SK-N-SH (cell line): ENCODE data around the gene FYN. TPM values are rescaled to one million over a fixed set of nuclear protein-coding genes. Genes with fewer than 3 reads are reported as not detected.

Source experiments
- CTCF ChIA-PET: fragments of 300-600, 350-600 bp; formaldehyde crosslinking; extraction: SDS; loops from one replicate; lab custom pipeline; 2021; lab: Yijun Ruan, JAX
- POLR2A ChIA-PET: fragments of 350-600 bp; sonication (Branson Sonifier 250); formaldehyde crosslinking; extraction: SDS; loops from one replicate; lab custom pipeline; 2020; ENCODE audit warnings: antibody characterized with exemption, inconsistent platforms; lab: Yijun Ruan, JAX
- DNase-seq: peaks from one replicate; pipeline ENCODE4 v3.0.0; 2012
- H2AFZ ChIP-seq: fragments of 200-600 bp; sonication (generic); 2 replicates; pipeline ENCODE4 v1.8.1; 2016; ENCODE audit warnings: antibody characterized with exemption, mild to moderate bottlenecking, low read depth
- H3F3A ChIP-seq: fragments of 200-600 bp; sonication (generic); replicated peaks from 2 replicates; pipeline ENCODE3; 2016; ENCODE audit warnings: antibody characterized with exemption, mild to moderate bottlenecking; ENCODE audit not compliant: insufficient read depth
- H3K27ac ChIP-seq, 2 experiments: fragments of 200-500 bp in 1 of 2; fragments of 200-600 bp in 1 of 2; sonication (Bioruptor generic) in 1 of 2; sonication (generic), shearing (Covaris generic) in 1 of 2; 2 replicates each; pipeline versions ENCODE4 v1.5.1 to v1.6.1; 2014 to 2016; ENCODE audit warnings: low read depth in 2 of 2, inconsistent platforms in 1 of 2, low read length in 1 of 2, mild to moderate bottlenecking in 1 of 2, mixed read lengths in 1 of 2
- H3K27me3 ChIP-seq: fragments of 200-600 bp; sonication (generic), shearing (Covaris generic); 2 replicates; pipeline ENCODE4 v1.6.1; 2016; ENCODE audit warnings: mixed run types; ENCODE audit not compliant: insufficient read depth
- H3K36me3 ChIP-seq, 2 experiments: fragments of 200-500 bp in 1 of 2; fragments of 200-600 bp in 1 of 2; sonication (Bioruptor generic) in 1 of 2; sonication (generic) in 1 of 2; replicated peaks in 1 of 2; 2 replicates each; pipeline versions ENCODE3 to v1.5.1; 2014 to 2016; ENCODE audit warnings: low read length in 1 of 2, mild to moderate bottlenecking in 1 of 2; ENCODE audit not compliant: insufficient read depth in 2 of 2, control insufficient read depth in 1 of 2
- H3K4me1 ChIP-seq, 2 experiments: fragments of 200-500 bp in 1 of 2; fragments of 200-600 bp in 1 of 2; sonication (Bioruptor generic) in 1 of 2; sonication (generic), shearing (Covaris generic) in 1 of 2; 2 replicates each; pipeline versions ENCODE4 v1.5.1 to v1.6.1; 2014 to 2016; ENCODE audit warnings: low read depth in 1 of 2, low read length in 1 of 2, mixed run types in 1 of 2; ENCODE audit not compliant: insufficient read depth in 2 of 2, control insufficient read depth in 1 of 2
- H3K4me2 ChIP-seq: fragments of 200-600 bp; sonication (generic), shearing (Covaris generic); 2 replicates; pipeline ENCODE4 v1.6.1; 2017; ENCODE audit warnings: mixed run types
- H3K4me3 ChIP-seq, 2 experiments: fragments of 200-500 bp in 1 of 2; fragments of 200-600 bp in 1 of 2; sonication (Bioruptor generic) in 1 of 2; sonication (generic), shearing (Covaris generic) in 1 of 2; 2 replicates each; pipeline versions ENCODE4 v1.5.1 to v1.8.1; 2014 to 2016; ENCODE audit warnings: low read depth in 2 of 2, inconsistent platforms in 1 of 2, low read length in 1 of 2, mild to moderate bottlenecking in 1 of 2, mixed read lengths in 1 of 2, moderate library complexity in 1 of 2
- H3K79me2 ChIP-seq: fragments of 200-600 bp; sonication (generic); 2 replicates; pipeline ENCODE4 v1.8.1; 2017; ENCODE audit warnings: mild to moderate bottlenecking; ENCODE audit not compliant: insufficient read depth
- H3K9ac ChIP-seq: fragments of 200-600 bp; sonication (generic); 2 replicates; pipeline ENCODE4 v1.6.1; 2017; ENCODE audit warnings: mixed run types
- H3K9me2 ChIP-seq: fragments of 200-600 bp; sonication (generic); 2 replicates; pipeline ENCODE4 v1.6.1; 2017; ENCODE audit warnings: mixed run types
- H3K9me3 ChIP-seq: fragments of 200-600 bp; sonication (generic); 2 replicates; pipeline ENCODE4 v1.6.1; 2017; ENCODE audit warnings: mixed run types, mild to moderate bottlenecking, moderate library complexity
- H4K20me1 ChIP-seq: fragments of 200-600 bp; sonication (generic); 2 replicates; pipeline ENCODE4 v1.6.1; 2017; ENCODE audit warnings: mild to moderate bottlenecking, mixed run types; ENCODE audit not compliant: insufficient read depth
- ELF1 ChIP-seq: IDR thresholded peaks from 2 replicates; pipeline ENCODE4 v1.4.0; 2012
- EP300 ChIP-seq, 2 experiments: IDR thresholded peaks; 2 replicates each; pipeline versions ENCODE4 v1.4.0 to v1.6.1; 2012; ENCODE audit warnings: borderline replicate concordance in 1 of 2, low read depth in 1 of 2, low read length in 1 of 2
- GATA2 ChIP-seq: sonication (generic); formaldehyde crosslinking; IDR thresholded peaks from 2 replicates; pipeline ENCODE4 v1.5.0; 2020; ENCODE audit warnings: mild to moderate bottlenecking, missing genetic modification reagents
- JUND ChIP-seq: IDR thresholded peaks from 2 replicates; pipeline ENCODE4 v1.4.0; 2012
- MEF2A ChIP-seq: IDR thresholded peaks from 2 replicates; pipeline ENCODE4 v1.4.0; 2012; ENCODE audit warnings: low read depth, borderline replicate concordance
- RFX5 ChIP-seq: IDR thresholded peaks from 2 replicates; pipeline ENCODE4 v1.6.1; 2012; ENCODE audit warnings: mild to moderate bottlenecking, improper control_type of control experiment, low read length
- SIN3A ChIP-seq: IDR thresholded peaks from 2 replicates; pipeline ENCODE4 v1.6.1; 2012; ENCODE audit warnings: low read depth, mild to moderate bottlenecking, low read length, moderate library complexity, borderline replicate concordance
- TAF1 ChIP-seq: IDR thresholded peaks from 2 replicates; pipeline ENCODE4 v1.6.1; 2012; ENCODE audit warnings: low read depth, mild to moderate bottlenecking, low read length, moderate library complexity, borderline replicate concordance
- TEAD4 ChIP-seq: IDR thresholded peaks from 2 replicates; pipeline ENCODE4 v1.4.0; 2012; ENCODE audit warnings: mild to moderate bottlenecking, borderline replicate concordance; ENCODE audit not compliant: insufficient read depth
- YY1 ChIP-seq: IDR thresholded peaks from 2 replicates; pipeline ENCODE4 v1.4.0; 2012; ENCODE audit warnings: low read depth, mild to moderate bottlenecking
- WGBS: methylation state at CpG from one replicate; pipeline ENCODE4 v1.1.6; 2017; ENCODE audit warnings: low lambda C conversion rate; 5-methylcytosine and 5-hydroxymethylcytosine counted together
- polyA plus RNA-seq, 3 experiments: library from polyadenylated mRNA; depleted of rRNA; stranded (reverse); fragments of >200 nt; gene quantifications; 2 replicates each; pipeline ENCODE4 v1.2.3, GENCODE V29; 2012
- TF ChIP-seq, protein P1 (sequence below): IDR thresholded peaks from 2 replicates; pipeline ENCODE4; 2012
- TF ChIP-seq, protein P2 (sequence below): IDR thresholded peaks from 2 replicates; pipeline ENCODE4 v1.4.0; 2012; ENCODE audit warnings: low read depth
- TF ChIP-seq, protein P3 (sequence below): IDR thresholded peaks from 2 replicates; pipeline ENCODE4 v1.4.0; 2012; ENCODE audit warnings: low read depth, borderline replicate concordance
- TF ChIP-seq, protein P4 (sequence below): IDR thresholded peaks from 2 replicates; pipeline ENCODE4 v1.4.0; 2012; ENCODE audit warnings: low read depth, borderline replicate concordance

The FYN gene
- polyA plus RNA-seq, 1 of the 3 experiments (the other 2 are of a cell fraction) = 31.0 TPM

DNA sequence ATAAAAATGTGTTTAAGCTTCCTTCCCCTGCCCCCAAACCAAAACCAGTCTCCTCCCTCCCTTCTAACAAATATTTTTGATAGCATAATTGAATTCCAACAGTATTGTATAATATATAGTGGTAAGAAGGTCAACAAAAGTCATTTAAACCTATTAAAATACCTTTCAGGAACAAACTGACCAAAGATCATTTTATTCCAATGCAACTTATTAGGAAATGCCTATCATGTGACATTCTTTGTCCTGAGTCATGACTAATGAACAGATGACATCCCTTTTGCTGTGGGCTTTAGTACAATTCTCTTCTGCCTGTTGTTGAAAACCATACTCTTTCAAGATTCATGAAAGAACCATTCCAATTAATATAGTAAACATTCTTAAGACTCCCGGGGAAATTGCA lies 216.1 kb downstream of the FYN start (continued):
- TF ChIP-seq, protein P1, sequence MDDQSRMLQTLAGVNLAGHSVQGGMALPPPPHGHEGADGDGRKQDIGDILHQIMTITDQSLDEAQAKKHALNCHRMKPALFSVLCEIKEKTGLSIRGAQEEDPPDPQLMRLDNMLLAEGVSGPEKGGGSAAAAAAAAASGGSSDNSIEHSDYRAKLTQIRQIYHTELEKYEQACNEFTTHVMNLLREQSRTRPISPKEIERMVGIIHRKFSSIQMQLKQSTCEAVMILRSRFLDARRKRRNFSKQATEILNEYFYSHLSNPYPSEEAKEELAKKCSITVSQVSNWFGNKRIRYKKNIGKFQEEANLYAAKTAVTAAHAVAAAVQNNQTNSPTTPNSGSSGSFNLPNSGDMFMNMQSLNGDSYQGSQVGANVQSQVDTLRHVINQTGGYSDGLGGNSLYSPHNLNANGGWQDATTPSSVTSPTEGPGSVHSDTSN = peak; percentile 54
- TF ChIP-seq MEF2A (no peak), EP300 (IDR thresholded peaks at IDR 0.05; ENCODE audit: borderline replicate concordance in 1 of 2, low read depth in 1 of 2, low read length in 1 of 2) (peak in 1 of 2 experiments; percentile 32; a peak in 1 of 4 replicates), TAF1 (no peak), TEAD4 (no peak), GATA2 (CRISPR knock-in tag) (no peak), RFX5 (no peak)
- TF ChIP-seq, protein P2, sequence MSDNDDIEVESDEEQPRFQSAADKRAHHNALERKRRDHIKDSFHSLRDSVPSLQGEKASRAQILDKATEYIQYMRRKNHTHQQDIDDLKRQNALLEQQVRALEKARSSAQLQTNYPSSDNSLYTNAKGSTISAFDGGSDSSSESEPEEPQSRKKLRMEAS = no peak

DNA sequence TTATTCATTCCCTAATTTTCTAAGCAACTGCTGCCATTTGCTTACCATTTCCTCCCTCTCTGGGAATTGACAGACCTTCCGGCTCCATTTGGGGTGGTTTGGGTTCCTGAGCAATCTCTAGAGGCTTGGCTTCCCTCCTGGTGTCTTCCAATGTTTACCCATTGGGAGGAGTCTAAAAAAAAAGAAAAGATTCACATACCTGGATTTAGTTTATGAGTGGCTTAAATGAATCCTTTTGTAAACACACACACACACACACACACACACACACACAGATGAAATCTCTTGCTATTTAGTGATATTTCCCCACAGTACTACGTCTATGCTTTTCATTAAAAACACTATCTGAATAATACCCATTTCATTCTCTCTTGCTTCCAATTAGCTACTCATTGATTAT lies 219.3 kb downstream of the FYN start:
- 84% methylated on average over 2 of the region's 2 CpGs for WGBS
- H4K20me1 ChIP-seq = no peaks in the 10 kb centered on the region
- H3K27me3 ChIP-seq = no peaks in the 10 kb centered on the region
- DNase-seq = no peak
- no peaks in the 10 kb centered on the region for H3K79me2 ChIP-seq
- no peak overlapping the region for H3K9ac ChIP-seq
- POLR2A ChIA-PET = no interaction called here
- H3K9me2 ChIP-seq = no peaks in the 10 kb centered on the region
- H3K4me2 ChIP-seq = no peak overlapping the region
- no peaks in the 10 kb centered on the region for H3K4me1 ChIP-seq
- TF ChIP-seq TAF1 (no peak), JUND (no peak), ELF1 (no peak), YY1 (no peak), SIN3A (no peak), TEAD4 (no peak)
- TF ChIP-seq, protein P3, sequence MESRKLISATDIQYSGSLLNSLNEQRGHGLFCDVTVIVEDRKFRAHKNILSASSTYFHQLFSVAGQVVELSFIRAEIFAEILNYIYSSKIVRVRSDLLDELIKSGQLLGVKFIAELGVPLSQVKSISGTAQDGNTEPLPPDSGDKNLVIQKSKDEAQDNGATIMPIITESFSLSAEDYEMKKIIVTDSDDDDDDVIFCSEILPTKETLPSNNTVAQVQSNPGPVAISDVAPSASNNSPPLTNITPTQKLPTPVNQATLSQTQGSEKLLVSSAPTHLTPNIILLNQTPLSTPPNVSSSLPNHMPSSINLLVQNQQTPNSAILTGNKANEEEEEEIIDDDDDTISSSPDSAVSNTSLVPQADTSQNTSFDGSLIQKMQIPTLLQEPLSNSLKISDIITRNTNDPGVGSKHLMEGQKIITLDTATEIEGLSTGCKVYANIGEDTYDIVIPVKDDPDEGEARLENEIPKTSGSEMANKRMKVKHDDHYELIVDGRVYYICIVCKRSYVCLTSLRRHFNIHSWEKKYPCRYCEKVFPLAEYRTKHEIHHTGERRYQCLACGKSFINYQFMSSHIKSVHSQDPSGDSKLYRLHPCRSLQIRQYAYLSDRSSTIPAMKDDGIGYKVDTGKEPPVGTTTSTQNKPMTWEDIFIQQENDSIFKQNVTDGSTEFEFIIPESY = no peak
- TF ChIP-seq, protein P4, sequence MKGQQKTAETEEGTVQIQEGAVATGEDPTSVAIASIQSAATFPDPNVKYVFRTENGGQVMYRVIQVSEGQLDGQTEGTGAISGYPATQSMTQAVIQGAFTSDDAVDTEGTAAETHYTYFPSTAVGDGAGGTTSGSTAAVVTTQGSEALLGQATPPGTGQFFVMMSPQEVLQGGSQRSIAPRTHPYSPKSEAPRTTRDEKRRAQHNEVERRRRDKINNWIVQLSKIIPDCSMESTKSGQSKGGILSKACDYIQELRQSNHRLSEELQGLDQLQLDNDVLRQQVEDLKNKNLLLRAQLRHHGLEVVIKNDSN = no peak
- H3K36me3 ChIP-seq = no peaks in the 10 kb centered on the region
- no peaks in the 10 kb centered on the region for H3K9me3 ChIP-seq
- CTCF ChIA-PET = no interaction called here
- no peak overlapping the region for H2AFZ ChIP-seq
- H3K4me3 ChIP-seq = no peak overlapping the region
- H3F3A ChIP-seq = peaks cover 9% of the 10 kb centered on the region
- H3K27ac ChIP-seq = no peak overlapping the region
